Stimulated activated CD8-positive, alpha-beta memory T cell treated with anti-CD3 and anti-CD28 coated beads, Interleukin-2, amount 100 ng/mL, for 48 hours (primary cell): ENCODE results near the gene GFRA1.
A peak's percentile ranks its signal among the peaks of the same experiment; 100 is the strongest.

Experiments
- DNase-seq, 2 donors: peaks; one replicate each; pipeline ENCODE4 v3.0.0-alpha.2; 2020; ENCODE audit warnings: low read depth in 2 of 2

GFRA1 gene

GRCh38 chr10:116160271-116160670 is 112.7 kb downstream of the GFRA1 start:
- no peak for DNase-seq

- no peak for DNase-seq
Measured at GRCh38 chr10:116159197-116159596, 113.8 kb downstream of the GFRA1 start.

- DNase-seq = no peak
Measured at GRCh38 chr10:116158036-116158435, 115.0 kb downstream of the GFRA1 start.

- no peak for DNase-seq
Measured at GRCh38 chr10:116157485-116157884, 115.5 kb downstream of the GFRA1 start.

GRCh38 chr10:116156819-116157218 is 116.2 kb downstream of the GFRA1 start:
- no peak for DNase-seq

- DNase-seq = no peak
Measured at GRCh38 chr10:116155191-116155590, 117.8 kb downstream of the GFRA1 start.

- no peak for DNase-seq
Measured at GRCh38 chr10:116154651-116155050, 118.4 kb downstream of the GFRA1 start.

GRCh38 chr10:116151076-116151475 is 121.9 kb downstream of the GFRA1 start:
- DNase-seq = no peak

GRCh38 chr10:116150606-116151005 is 122.4 kb downstream of the GFRA1 start:
- no peak for DNase-seq

GRCh38 chr10:116147147-116147905 is 125.7 kb downstream of the GFRA1 start:
- DNase-seq = peak; percentile 2 to 9

GRCh38 chr10:116146372-116147140 is 126.5 kb downstream of the GFRA1 start:
- no peak for DNase-seq

GRCh38 chr10:116143673-116144222 is 129.3 kb downstream of the GFRA1 start:
- no peak for DNase-seq

GRCh38 chr10:116141855-116142254 is 131.2 kb downstream of the GFRA1 start:
- no peak for DNase-seq

GRCh38 chr10:116141246-116141645 is 131.8 kb downstream of the GFRA1 start:
- no peak for DNase-seq

- DNase-seq = no peak
Measured at GRCh38 chr10:116139886-116140285, 133.1 kb downstream of the GFRA1 start.

GRCh38 chr10:116138897-116139296 is 134.1 kb downstream of the GFRA1 start:
- DNase-seq = no peak

GRCh38 chr10:116136261-116136660 is 136.7 kb downstream of the GFRA1 start:
- DNase-seq = no peak

- DNase-seq = no peak
Measured at GRCh38 chr10:116134322-116134721, 138.7 kb downstream of the GFRA1 start.

- DNase-seq = no peak
Measured at GRCh38 chr10:116133634-116134033, 139.4 kb downstream of the GFRA1 start.

GRCh38 chr10:116132780-116133399 is 140.1 kb downstream of the GFRA1 start:
- no peak for DNase-seq

GRCh38 chr10:116130006-116130405 is 143.0 kb downstream of the GFRA1 start:
- no peak for DNase-seq

- no peak for DNase-seq
Measured at GRCh38 chr10:116126954-116127695, 145.9 kb downstream of the GFRA1 start.
